ENCODE results near the gene GRM7.

GRM7 gene

DNA sequence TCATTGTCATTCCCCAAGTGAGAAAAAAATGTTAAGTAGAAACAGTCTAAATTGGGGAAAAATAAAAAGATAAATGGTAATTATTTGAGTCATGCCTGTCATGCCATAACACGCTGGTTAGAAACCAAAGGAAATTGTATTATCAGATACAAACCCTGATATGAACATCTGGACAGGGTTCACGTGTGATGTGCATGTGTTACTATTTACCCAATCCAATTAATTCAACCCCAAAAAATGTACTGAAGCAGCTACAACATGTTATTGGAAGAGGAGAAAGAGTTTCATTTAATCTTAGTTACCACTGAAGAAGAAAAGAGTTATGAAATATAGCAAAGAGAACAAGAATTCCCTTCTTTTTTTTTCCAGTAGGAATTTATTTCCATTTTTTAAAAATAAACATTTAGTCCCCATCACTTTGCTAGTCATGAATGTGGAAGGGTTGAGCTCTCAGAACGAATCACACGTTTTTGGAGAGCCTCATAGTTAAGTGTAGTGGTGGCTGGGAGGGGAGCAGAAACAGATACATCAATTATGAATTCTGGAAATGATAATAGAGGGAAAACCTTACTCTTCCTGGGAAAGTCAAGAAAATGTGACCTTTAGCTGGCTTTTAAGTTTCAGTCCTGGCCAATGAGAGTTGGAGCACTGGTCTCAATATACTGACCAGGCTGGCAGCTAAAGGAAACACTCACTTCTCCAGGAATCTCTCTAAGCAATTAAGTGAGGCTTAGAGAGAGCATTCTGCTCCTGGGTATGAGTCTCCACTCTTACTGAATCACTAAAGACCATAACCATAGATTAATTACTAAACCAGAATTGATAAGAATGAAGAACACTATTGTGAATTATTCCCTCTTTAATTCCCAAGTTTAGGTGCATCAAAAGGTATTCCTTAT is 796.5 kb downstream of the GRM7 start:
- DNase-seq: no peak
- intact Hi-C loops (cut with DNase I): no loop called here

DNA sequence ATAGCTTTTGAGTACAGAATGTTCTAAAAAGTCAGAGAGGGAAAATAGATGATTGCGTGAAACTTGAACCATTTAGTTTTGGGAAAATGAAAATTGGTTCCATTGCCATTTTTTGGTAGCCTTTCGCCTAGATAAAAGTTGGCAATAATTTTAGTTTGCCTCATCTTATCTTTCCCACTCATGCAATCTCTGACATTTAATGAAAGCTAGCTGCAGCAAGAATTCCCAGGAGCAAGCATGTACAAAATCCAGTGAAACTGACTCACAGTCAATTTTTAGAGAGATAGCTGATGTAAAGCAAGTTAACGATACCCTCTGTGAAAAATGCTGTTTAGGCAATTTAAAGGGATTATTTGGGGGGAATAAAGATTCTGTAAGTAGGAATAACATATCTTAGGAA is 797.4 kb downstream of the GRM7 start:
- peak in 1 of 42 donors; percentile 15 for DNase-seq
- intact Hi-C loops (cut with DNase I): no loop called here

DNA sequence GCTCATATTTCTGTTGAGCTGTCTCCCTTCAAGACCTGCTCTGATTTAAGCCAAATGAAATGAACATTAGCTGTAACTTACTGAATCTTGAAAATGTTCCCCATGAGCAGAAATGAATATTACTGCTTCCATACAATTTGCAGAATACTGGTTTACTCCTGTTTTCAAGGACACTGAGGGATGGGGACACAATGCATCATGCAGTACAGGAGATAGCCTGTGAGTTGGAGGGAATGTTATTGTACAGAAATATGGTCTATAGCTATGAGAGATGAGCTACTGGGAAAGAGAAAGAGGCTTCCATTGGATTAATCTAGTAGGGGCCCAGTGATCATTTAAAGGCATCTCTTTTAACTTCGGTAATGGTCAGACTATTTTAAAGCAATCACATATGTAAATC is 798.2 kb downstream of the GRM7 start:
- DNase-seq: no peak
- intact Hi-C loops (cut with DNase I): no loop called here

GRCh38 chr3:7663771-7664170 is 802.9 kb downstream of the GRM7 start:
- intact Hi-C loops (cut with DNase I): no loop called here
- DNase-seq: no peak

DNA sequence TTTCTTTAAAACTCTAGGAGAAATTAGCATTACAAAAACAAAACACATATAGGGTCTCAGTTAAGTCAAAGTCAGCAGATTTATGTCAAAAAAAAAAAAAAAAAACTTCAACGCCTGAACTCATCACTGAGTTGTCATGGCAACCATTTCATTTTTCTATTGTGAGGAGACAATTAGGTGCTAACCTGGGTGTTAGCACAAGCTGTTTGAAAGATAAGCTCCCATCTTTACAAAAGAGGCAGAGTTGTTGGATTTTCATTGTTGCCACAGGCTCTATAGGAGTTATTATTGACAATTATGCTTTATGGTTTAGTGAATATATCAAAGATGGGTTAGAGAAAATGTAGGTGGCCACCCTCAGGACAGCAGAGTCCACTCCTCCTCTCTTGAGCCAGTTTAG is 806.9 kb downstream of the GRM7 start:
- intact Hi-C loops (cut with DNase I): no loop called here

DNA sequence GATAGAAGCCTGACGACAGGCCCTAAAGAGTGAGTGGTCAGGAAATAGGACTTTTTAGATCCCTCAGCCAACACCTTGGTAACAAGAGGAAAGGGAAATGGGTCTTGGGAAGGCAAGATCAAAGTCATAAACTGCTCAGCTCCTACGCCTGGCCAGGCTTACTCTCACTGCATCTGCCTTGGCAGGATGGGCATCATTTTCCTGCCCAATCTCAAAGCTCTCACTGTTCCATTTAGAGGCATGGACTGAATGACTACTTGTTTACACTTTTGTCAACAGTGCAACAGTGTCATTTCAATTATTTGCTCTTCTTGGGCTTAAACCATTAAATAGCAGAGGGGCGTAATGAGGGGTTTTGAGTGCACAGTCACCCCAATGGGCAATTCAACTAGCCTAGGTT is 808.7 kb downstream of the GRM7 start:
- DNase-seq: peak in 26 of 42 donors; percentile 4 to 73 (median 42)
- intact Hi-C loops (cut with DNase I): no loop called here

More for the DNA sequence above, 806.9 kb downstream of the GRM7 start:
- DNase-seq: peak in 1 of 42 donors; percentile 11

GRCh38 chr3:7678521-7678920 is 817.6 kb downstream of the GRM7 start:
- no peak for DNase-seq
- intact Hi-C loops (cut with DNase I): no loop called here

- no peak for DNase-seq
- intact Hi-C loops (cut with DNase I): no loop called here
Observed at GRCh38 chr3:7682822-7683229, 821.9 kb downstream of the GRM7 start.

- DNase-seq: no peak
- intact Hi-C loops (cut with DNase I): no loop called here
Observed at GRCh38 chr3:7683426-7683825, 822.5 kb downstream of the GRM7 start.

- intact Hi-C loops (cut with DNase I): no loop called here
- DNase-seq: no peak
Observed at GRCh38 chr3:7684182-7684715, 823.3 kb downstream of the GRM7 start.

DNA sequence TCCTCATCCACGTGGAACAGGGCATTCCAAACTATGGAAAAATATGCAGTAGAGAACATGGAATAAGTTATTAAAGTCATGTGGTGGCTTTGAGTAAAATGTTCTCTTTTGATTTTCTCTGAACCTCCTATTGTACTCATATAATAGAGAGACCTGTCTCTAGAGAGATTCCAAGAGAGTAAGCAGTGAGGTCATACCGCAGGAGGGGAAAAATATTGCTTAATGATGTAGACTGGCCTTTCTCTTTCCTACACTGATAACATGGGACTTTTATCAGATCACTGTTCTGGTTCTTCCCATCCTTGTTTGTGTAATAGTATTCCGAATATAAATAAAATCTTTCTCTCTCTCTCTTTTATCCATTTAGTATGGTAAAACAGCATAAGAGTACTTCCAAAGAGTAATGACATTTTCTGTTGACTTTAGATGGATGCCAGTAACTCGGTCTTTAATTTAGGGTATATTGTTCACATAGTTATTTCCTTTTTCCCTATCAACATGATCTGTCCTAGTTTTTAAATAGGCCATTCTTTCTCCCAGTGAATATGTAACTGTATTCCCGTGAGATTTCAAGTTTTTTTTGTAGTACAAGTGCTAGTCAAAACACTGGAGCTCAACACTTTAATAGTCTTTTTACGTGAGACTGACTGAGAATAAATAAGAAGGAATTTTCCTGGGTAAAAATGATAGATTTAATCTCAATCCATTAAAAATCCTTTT is 826.7 kb downstream of the GRM7 start:
- no peak for DNase-seq
- intact Hi-C loops (cut with DNase I): no loop called here

- intact Hi-C loops (cut with DNase I): no loop called here
- DNase-seq: no peak
Observed at GRCh38 chr3:7692866-7693265, 832.0 kb downstream of the GRM7 start.

- intact Hi-C loops (cut with DNase I): no loop called here
- no peak for DNase-seq
Observed at GRCh38 chr3:7693976-7694375, 833.1 kb downstream of the GRM7 start.

- intact Hi-C loops (cut with DNase I): no loop called here
- peak in 1 of 42 donors; percentile 13 for DNase-seq
Observed at GRCh38 chr3:7695049-7695448, 834.1 kb downstream of the GRM7 start.

DNA sequence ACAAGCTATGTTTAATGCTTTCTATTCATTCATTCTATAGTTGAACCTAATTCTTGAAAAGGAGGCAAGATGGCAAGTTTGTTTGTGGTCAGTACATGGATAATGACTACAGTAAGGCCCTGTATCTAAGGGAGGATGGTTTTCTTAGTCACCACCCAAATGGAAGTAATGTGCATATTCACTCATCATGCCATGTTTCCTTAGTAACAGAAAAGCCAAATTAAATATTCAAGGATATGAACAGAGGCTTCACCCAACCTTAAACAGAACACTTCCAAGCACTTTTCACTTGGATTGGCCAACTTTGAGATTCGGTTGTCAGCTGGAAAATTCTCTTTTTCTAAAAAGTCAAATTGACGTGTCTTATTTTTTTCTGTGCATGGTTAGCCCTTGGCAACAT is 835.4 kb downstream of the GRM7 start:
- intact Hi-C loops (cut with DNase I): no loop called here

DNA sequence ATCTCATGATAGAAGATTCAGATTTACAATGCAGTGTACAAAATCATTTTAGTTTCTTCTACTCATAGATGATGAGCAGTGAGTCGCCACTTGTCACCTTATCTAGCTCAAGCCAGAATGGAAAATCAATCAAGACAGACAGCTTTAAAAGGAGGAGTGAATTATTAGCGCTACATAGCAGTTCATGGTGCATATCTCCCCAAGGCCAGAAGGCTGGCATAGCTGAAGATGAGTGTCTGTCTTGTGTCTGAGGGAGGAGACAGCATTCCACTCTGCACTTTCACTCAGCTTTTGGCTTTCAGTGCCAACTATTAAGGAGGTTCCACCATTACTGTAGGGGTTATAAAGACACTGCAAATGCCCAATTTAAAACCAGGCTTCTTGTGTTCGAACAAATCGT is 836.6 kb downstream of the GRM7 start:
- no peak for DNase-seq
- intact Hi-C loops (cut with DNase I): no loop called here

More for the DNA sequence above, 835.4 kb downstream of the GRM7 start:
- peak in 1 of 42 donors; percentile 2 for DNase-seq

DNA sequence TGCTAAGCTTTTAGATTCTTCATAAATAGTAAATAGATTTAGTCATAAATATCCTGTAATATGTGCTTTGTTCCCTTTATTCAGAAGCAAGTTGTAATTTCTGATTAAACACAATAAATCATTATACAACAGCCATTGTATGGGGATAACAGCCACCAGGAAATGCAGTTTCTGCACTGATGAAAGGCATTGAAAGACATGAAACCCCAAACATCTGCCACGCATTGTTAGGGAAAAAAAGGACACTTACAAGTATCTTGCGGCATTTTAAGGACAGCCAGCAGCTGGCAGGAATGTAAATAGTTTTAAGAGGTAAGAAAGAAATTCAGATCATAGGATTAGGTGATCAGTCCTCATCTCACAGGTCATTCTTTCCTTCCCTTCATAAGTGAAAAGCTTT is 839.6 kb downstream of the GRM7 start:
- no peak for DNase-seq
- intact Hi-C loops (cut with DNase I): no loop called here

DNA sequence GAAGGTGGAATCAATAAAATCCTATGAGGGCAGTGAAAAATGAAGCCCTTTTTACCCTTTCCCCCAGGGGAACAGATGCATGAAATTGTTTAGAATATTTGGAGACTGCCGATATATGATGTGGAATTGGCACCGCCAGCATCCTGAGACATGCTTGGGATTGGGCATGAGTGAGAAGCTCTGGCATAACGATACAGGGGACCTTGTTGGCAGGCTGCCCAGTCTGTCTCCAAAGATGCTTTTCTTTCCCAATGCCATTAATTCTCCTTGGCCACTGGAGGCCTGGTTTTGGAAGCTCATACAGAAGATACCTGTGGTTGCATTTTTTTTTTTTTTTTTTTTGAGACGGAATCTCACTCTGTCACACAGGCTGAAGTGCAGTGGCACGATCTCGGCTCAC is 840.1 kb downstream of the GRM7 start:
- intact Hi-C loops (cut with DNase I): no loop called here
- peak in 7 of 42 donors; percentile 1 to 48 (median 11) for DNase-seq

DNA sequence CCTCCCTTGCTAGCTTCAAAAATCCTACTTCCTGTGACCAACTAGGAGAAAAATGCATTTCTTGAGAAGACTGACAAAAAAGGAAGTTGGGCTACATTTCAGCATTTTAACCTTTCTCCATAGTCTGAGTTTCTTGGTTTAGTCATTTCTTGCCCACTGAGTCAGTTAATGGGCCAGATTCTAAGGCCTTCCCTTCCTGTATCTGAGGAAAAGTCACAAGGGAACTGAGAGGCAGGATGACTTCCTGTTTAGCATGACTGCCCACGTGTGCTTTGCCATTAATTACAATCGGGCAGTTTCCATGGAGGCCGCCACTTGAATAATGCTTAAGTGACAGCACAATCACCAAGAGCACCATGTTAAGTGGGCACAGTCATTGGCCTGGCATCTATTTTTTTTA is 846.3 kb downstream of the GRM7 start:
- no peak for DNase-seq
- intact Hi-C loops (cut with DNase I): no loop called here

DNA sequence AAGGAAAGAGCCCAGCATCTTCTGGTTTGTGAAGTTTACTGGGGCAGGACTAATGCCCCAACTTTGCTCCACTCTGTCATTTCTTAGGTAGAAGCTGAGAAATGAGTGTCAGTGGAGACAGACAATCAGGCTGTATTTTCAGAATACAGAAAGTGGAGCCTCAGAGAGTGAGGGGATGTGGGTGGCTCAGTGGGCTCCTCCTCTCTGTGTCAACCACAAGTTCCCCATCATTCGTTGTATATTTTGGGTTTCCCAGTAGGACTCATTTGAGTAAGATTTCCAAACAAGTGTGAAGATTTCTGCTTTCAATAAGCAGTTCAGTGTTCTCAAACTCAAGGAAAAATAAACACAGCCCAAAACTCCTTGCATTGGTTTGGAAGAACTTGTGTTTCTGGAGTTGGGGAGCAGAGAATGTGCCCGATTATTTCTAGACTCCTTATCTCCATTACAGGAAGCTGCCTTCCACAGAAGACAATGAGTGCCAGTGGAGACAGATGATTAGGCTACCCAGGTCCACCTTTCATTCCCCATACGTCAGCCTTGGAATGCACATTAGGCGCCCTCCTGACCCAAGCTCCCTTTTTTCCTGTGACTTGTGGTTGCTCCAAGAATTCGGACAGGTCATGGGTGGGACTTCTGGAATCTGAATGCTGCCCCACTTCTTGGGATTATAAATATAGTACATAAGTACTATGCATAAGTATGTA is 848.6 kb downstream of the GRM7 start:
- DNase-seq: no peak
- intact Hi-C loops (cut with DNase I): no loop called here
